Measurements from ENCODE around the gene SNN. TPM values are rescaled to one million over a fixed set of nuclear protein-coding genes. Genes with fewer than 3 reads are reported as not detected.
A peak's percentile ranks its signal among the peaks of the same experiment; 100 is the strongest.

The SNN gene
- total RNA-seq, 2 experiments from 2014 or later: 6.0 to 7.2 TPM

DNA sequence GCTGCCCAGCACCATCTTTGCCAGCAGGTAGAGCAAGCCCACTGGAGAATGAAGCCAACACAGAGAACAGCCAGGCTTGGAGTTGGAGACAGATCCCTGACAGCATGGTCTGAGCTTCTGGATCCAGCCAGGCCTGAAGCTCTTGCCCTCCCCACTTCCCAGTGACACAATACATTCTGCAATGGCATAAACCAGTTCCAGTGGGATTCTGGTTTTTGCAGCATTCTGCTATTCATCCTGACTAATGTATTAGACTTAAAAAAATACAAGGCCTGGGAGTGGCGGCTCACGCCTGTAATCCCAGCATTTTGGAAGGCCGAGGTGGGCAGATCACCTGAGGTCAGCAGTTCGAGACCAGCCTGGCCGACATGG is 41.0 kb upstream of the SNN start:
- Mint-ChIP-seq H3K4me3 (no peak overlapping the region), H3K9me3 (ENCODE audit: low read depth) (no peaks in the 10 kb centered on the region), H3K36me3 (ENCODE audit: low read depth) (no peaks in the 10 kb centered on the region), H3K27me3 (no peaks in the 10 kb centered on the region), H3K27ac (no peak overlapping the region), H3K4me1 (peaks cover 48% of the 10 kb centered on the region)
- no peak for ATAC-seq
- intact Hi-C loops (cut with DNase I, micrococcal nuclease): no loop called here
- CTCF ChIA-PET: interaction anchor here (0.5 kb wide), 1 partner anchor 46 kb away, joined by 4 read pairs; no protein-coding TSS in a partner anchor
- POLR2A ChIA-PET: no interaction called here
- no peak for DNase-seq

DNA sequence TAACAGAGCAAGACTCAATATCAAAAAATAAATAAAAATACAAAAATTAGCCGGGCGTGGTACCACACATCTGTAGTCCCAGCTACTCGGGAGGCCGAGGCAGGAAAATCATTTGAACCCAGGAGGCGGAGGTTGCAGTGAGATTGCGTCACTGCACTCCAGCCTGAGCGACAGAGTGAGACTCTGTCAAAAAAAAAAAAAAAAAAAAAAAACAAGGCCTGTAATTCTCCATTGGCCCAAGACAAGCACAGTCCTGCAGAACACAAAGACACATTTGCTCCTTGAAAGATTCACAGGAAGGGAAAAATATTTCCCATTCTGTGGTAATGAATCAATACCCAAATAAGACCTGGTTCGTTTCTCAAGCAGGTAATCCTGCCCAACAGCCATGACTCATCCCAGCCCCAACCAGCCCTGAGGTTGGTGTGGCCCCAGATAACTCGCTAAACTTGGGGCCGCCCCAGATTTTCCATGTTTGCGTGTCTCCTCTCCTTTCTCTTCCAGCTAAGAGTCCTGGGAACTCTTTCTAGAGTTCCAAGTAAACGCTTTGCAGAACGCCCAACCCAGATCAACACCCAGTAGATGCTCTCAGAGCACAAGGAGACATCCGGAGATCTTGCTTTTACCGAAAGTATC is 40.3 kb upstream of the SNN start:
- Mint-ChIP-seq H3K36me3 (ENCODE audit: low read depth) (no peaks in the 10 kb centered on the region), H3K27me3 (no peaks in the 10 kb centered on the region), H3K9me3 (ENCODE audit: low read depth) (no peaks in the 10 kb centered on the region), H3K27ac (no peak overlapping the region), H3K4me1 (peaks cover 44% of the 10 kb centered on the region), H3K4me3 (no peak overlapping the region)
- DNase-seq: no peak
- ATAC-seq: peak; percentile 27
- CTCF ChIA-PET: interaction anchor here (0.5 to 0.6 kb wide), 2 partner anchors 46 to 262 kb away, joined by 3 to 4 read pairs; no protein-coding TSS in a partner anchor
- intact Hi-C loops (cut with DNase I, micrococcal nuclease): no loop called here
- POLR2A ChIA-PET: interaction anchor here (0.5 kb wide), 1 partner anchor 15 kb away, joined by 6 read pairs; no protein-coding TSS in a partner anchor

DNA sequence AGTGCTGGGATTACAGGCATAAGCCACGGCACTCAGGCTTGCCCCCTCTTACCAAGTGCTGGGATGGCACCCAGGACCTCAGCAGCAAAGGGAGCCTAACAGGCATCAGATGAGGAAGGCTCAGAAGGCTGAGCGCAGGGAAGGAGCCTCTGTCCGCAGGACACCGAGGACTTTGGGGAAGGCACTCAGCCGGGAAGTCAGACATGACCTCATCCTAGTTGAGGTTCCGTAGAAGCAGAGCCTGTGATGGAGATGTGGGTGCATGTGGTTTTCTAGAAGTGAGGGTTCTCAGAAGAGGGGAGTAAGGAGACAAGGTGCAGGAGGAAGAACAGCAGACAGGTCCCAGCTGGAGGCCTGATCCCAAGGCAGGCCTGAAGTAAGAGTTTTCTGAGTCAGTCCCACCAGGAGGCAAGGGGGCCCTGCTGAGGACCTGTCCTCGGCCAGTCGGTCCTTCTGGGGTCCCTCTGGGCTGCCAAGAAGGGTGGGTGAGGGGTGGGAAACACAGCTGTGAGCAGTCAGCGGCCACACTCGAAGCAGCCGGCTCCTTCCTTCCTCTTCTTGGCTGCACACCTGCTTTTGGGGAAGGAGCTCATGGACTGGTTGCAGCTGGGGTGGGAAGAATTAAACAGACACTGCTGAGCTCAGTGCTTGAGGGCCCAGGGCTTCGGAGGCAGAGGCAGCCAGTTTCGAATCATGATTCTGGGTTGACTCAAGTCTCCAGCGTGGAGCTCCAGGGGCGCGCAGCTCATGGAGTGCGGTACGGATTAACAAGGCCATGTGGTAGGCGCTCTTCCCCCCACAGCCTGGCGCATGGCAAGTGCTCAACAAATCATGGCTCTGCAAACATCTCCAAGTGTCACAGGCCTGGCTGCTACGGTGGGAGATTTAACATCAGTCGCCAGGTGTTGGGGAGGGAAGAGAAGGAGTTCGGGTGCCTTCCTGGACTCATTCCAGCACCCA is 38.9 kb upstream of the SNN start:
- peak overlapping the region; percentile 4 for H3K27ac Mint-ChIP-seq

DNA sequence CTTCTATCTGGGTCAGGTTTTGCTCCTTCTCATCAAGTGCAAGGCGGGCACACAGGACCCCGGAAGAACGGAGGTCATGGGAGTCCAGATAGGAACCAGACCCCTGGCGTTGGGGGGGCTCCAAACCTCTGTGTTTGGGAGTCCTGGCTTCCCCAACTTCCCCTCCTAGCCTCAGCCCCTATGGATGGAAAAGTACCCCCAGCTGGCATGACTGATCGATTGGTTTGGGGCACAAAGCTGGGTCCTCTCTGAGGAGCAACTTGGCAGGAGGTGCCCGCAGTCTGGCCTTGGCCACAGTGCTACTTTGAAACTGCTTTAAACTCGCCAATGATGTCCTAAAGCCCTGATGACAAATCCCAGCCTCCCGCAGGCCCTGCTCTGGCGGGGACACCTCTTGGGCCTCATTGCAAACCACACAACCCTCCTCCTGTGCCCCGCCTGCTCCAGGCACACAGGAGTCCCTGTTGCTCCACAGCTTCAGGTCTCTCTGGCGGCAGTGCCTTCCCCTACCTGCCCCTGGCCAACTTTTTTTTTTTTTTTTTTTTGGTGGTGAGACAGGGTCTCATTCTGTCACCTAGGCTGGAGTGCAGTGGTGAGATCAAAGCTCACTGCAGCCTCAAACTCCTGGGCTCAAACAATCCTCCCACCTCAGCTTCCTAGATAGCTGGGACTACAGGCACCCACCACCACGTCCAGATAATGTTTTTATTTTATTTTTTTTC is 38.0 kb upstream of the SNN start:
- DNase-seq (no peak), ATAC-seq (no peak)
- Mint-ChIP-seq H3K4me1 (peaks cover 40% of the 10 kb centered on the region), H3K27ac (no peak overlapping the region), H3K36me3 (ENCODE audit: low read depth) (no peaks in the 10 kb centered on the region), H3K4me3 (no peak overlapping the region), H3K27me3 (no peaks in the 10 kb centered on the region), H3K9me3 (ENCODE audit: low read depth) (no peaks in the 10 kb centered on the region)
- ChIA-PET POLR2A (no interaction called here), CTCF (interaction anchor here (0.6 to 1.8 kb wide), 5 partner anchors 10 to 207 kb away, joined by 3 to 6 read pairs (median 3); no protein-coding TSS in a partner anchor)
- intact Hi-C loops (cut with DNase I, micrococcal nuclease): no loop called here

More for the DNA sequence above, 38.9 kb upstream of the SNN start:
- Mint-ChIP-seq H3K9me3 (ENCODE audit: low read depth) (no peaks in the 10 kb centered on the region), H3K4me3 (no peak overlapping the region), H3K4me1 (peaks cover 47% of the 10 kb centered on the region), H3K27me3 (no peaks in the 10 kb centered on the region), H3K36me3 (ENCODE audit: low read depth) (no peaks in the 10 kb centered on the region)
- intact Hi-C loops (cut with DNase I, micrococcal nuclease): no loop called here
- ChIA-PET CTCF (interaction anchor here (0.6 to 0.8 kb wide), 3 partner anchors 114 to 640 kb away, joined by 3 to 5 read pairs (median 4); no protein-coding TSS in a partner anchor), POLR2A (no interaction called here)
- DNase-seq (no peak), ATAC-seq (peak; percentile 37)

DNA sequence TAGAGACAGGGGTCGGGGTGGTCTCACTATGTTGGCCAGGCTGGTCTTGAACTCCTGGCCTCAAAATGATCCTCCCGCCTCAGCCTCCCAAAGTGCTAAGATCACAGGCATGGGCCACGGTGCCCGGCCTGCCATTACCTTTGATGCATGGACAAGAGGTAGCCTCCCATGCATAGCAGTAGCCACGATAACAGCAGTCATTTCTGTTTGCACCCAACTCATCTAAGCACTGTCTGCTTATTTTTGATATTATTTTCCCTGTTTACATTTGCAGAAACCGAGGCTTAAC is 37.5 kb upstream of the SNN start:
- POLR2A ChIA-PET: no interaction called here
- H3K36me3 Mint-ChIP-seq (ENCODE audit: low read depth): no peaks in the 10 kb centered on the region
- peaks cover 36% of the 10 kb centered on the region for H3K4me1 Mint-ChIP-seq
- H3K4me3 Mint-ChIP-seq: no peak overlapping the region
- no peak for ATAC-seq
- H3K27me3 Mint-ChIP-seq: no peaks in the 10 kb centered on the region
- CTCF ChIA-PET: interaction anchor here (0.8 to 1.8 kb wide), 4 partner anchors 9 to 206 kb away, joined by 3 to 6 read pairs (median 4); no protein-coding TSS in a partner anchor
- H3K9me3 Mint-ChIP-seq (ENCODE audit: low read depth): no peaks in the 10 kb centered on the region
- no peak for DNase-seq
- intact Hi-C loops (cut with DNase I, micrococcal nuclease): no loop called here
- H3K27ac Mint-ChIP-seq: no peak overlapping the region

DNA sequence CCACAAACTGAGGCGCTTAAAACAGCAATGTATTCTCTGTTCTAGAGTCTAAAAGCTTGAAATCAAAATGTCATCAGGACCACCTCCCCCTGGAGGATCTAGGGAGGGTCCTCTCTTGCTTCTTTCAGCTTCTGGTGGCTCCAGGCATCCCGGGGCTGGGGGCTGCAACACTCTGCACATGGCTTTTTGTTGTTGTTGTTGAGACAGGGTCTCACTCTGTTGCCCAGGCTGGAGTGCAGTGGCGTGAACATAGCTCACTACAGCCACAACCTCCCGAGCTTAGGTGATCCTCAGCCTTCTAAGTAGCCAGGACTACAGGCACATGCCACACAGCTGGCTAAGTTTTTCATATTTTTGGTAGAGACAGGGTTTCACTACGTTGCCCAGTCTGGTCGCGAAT is 37.0 kb upstream of the SNN start:
- no peaks in the 10 kb centered on the region for H3K27me3 Mint-ChIP-seq
- no peaks in the 10 kb centered on the region for H3K9me3 Mint-ChIP-seq (ENCODE audit: low read depth)
- no peak for ATAC-seq
- DNase-seq: no peak
- H3K27ac Mint-ChIP-seq: no peak overlapping the region
- H3K36me3 Mint-ChIP-seq (ENCODE audit: low read depth): no peaks in the 10 kb centered on the region
- POLR2A ChIA-PET: no interaction called here
- CTCF ChIA-PET: interaction anchor here (1.1 to 1.8 kb wide), 3 partner anchors 9 to 101 kb away, joined by 3 to 6 read pairs (median 3); no protein-coding TSS in a partner anchor
- intact Hi-C loops (cut with DNase I, micrococcal nuclease): no loop called here
- H3K4me3 Mint-ChIP-seq: no peak overlapping the region
- peaks cover 34% of the 10 kb centered on the region for H3K4me1 Mint-ChIP-seq

DNA sequence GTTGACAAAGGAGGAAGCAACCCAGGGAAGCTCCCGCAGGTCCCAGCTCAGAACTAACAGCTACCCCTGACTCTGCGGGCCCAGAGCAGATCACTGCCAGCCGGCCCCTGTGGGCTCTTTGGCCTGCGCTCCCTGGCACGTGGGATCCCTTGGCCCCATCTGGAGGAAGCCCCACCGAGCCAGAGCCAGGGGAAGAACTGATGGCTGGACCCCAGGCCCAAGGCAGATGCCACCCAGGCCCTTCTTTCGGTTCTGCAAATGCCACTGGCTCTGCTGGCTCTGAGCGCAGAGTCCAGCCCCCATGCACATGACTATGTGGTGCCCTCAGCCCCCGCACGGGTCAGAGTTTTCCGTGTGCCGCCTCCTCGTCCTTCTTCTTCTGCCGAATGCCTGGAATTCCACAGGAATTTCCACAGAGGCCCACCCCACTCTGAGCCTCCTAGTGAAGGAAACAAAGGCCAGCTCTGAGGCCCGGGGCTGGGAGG is 35.8 kb upstream of the SNN start:
- CTCF ChIA-PET: no interaction called here
- no peak for DNase-seq
- no peak overlapping the region for H3K27ac Mint-ChIP-seq
- ATAC-seq: no peak
- POLR2A ChIA-PET: interaction anchor here (0.6 kb wide), 1 partner anchor 380 kb away, joined by 3 read pairs; no protein-coding TSS in a partner anchor
- H3K9me3 Mint-ChIP-seq (ENCODE audit: low read depth): no peaks in the 10 kb centered on the region
- no peaks in the 10 kb centered on the region for H3K27me3 Mint-ChIP-seq
- H3K4me1 Mint-ChIP-seq: peaks cover 34% of the 10 kb centered on the region
- intact Hi-C loops (cut with DNase I, micrococcal nuclease): no loop called here
- no peaks in the 10 kb centered on the region for H3K36me3 Mint-ChIP-seq (ENCODE audit: low read depth)
- no peak overlapping the region for H3K4me3 Mint-ChIP-seq

DNA sequence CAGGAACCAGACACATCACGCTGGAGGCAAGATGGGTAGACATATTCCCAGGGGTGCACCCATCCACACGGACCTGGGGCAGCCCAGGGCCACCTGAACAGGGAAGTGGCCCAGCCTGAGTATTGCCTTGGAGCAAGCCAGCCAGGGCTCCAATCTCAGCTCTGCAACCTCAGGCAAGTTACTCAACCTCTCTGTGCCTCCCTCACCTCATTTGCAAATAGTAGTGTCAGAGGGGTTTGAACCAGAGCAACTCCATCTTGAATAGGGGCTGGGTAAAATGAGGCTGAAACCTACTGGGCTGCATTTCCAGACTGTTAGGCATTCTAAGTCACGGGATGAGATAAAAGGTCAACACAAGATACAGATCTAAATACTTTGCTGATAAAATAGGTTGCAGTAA is 35.1 kb upstream of the SNN start:
- H3K4me3 Mint-ChIP-seq: no peak overlapping the region
- no peak for DNase-seq
- H3K9me3 Mint-ChIP-seq (ENCODE audit: low read depth): no peaks in the 10 kb centered on the region
- CTCF ChIA-PET: no interaction called here
- H3K27ac Mint-ChIP-seq: no peak overlapping the region
- H3K4me1 Mint-ChIP-seq: peaks cover 31% of the 10 kb centered on the region
- POLR2A ChIA-PET: no interaction called here
- no peak for ATAC-seq
- no peaks in the 10 kb centered on the region for H3K36me3 Mint-ChIP-seq (ENCODE audit: low read depth)
- H3K27me3 Mint-ChIP-seq: no peaks in the 10 kb centered on the region
- intact Hi-C loops (cut with DNase I, micrococcal nuclease): no loop called here

DNA sequence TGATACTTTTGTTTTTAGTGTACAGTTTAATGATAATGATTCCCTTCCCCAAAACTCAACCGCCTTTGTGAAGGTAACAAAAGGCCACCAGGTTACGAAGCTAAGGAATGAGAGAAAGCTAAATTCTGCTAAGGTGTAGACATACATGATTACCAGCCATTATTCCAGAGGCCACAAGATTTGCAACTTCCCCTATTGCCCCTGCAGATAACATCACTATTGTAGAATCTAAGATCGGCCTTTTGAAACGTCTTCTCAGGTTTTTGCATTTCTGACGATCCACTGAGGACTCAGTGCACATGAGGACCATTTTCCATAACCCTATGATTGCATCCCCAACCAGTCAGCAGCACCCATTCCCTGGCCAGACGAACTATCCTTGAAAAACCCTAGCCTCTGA is 33.9 kb upstream of the SNN start:
- Mint-ChIP-seq H3K4me3 (no peak overlapping the region), H3K27ac (no peak overlapping the region), H3K9me3 (ENCODE audit: low read depth) (no peaks in the 10 kb centered on the region), H3K4me1 (peaks cover 24% of the 10 kb centered on the region), H3K27me3 (no peaks in the 10 kb centered on the region), H3K36me3 (ENCODE audit: low read depth) (no peaks in the 10 kb centered on the region)
- ATAC-seq: no peak
- DNase-seq: no peak
- POLR2A ChIA-PET: no interaction called here
- CTCF ChIA-PET: interaction anchor here (0.6 to 0.8 kb wide), 3 partner anchors 56 to 81 kb away, joined by 3 read pairs; no protein-coding TSS in a partner anchor
- intact Hi-C loops (cut with DNase I, micrococcal nuclease): no loop called here

DNA sequence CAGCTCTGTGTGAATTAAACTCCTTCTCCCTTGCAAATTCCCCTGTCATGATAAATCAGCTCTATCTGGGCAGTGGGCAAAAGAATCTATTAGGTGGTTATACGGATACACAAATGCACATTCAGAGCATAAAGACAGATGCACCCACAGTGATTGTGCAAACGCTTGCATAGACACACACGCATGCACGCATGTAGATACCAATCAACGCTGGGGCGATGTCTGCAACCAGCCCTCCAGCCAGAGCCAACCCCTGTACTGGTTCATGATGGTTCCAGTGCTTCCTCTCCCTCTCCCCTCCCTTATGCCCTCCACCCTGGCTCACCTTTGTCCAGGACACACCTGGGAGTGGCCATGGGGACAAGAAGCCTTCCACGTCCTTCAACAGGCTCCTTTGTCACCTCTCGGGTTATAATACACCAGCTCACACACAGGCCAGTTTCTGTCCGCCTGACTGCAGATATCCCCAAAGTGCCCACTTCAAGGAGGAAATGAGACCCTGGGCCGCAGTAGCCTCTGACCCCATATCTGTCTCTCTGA is 33.1 kb upstream of the SNN start:
- ChIA-PET CTCF (interaction anchor here (0.6 kb wide), 1 partner anchor 488 kb away, joined by 3 read pairs; no protein-coding TSS in a partner anchor), POLR2A (no interaction called here)
- H3K4me3 Mint-ChIP-seq: no peak overlapping the region
- H3K9me3 Mint-ChIP-seq (ENCODE audit: low read depth): no peaks in the 10 kb centered on the region
- no peak overlapping the region for H3K27ac Mint-ChIP-seq
- H3K27me3 Mint-ChIP-seq: no peaks in the 10 kb centered on the region
- DNase-seq (no peak), ATAC-seq (no peak)
- H3K4me1 Mint-ChIP-seq: peaks cover 17% of the 10 kb centered on the region
- intact Hi-C loops (cut with DNase I, micrococcal nuclease): no loop called here
- no peaks in the 10 kb centered on the region for H3K36me3 Mint-ChIP-seq (ENCODE audit: low read depth)

DNA sequence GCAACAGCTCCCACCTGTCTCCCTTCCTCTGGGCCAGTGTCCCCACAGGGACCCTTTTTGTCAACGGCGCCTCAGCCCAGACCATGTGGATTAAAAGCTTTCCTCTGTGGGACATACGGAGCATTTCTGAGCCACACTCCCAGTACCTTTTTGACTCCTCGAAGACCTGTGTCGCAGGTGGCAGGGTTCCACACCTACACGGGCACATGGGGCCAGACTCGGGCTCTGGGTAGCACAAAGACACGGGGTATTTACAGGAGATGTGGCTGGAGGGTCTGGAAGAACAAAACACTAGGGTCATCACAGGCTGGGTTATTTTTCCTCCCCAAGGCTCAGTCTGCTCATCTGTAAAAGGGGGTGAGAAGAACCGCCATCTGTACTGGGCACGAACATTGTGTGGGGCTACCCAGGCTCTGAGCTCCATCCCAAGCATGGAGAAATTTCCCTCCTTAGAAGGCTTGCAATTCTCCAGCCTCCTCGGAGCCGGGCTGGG is 32.5 kb upstream of the SNN start:
- Mint-ChIP-seq H3K4me3 (no peak overlapping the region), H3K36me3 (ENCODE audit: low read depth) (no peaks in the 10 kb centered on the region), H3K27ac (no peak overlapping the region), H3K4me1 (peaks cover 15% of the 10 kb centered on the region), H3K9me3 (ENCODE audit: low read depth) (no peaks in the 10 kb centered on the region), H3K27me3 (no peaks in the 10 kb centered on the region)
- intact Hi-C loops (cut with DNase I, micrococcal nuclease): no loop called here
- ATAC-seq: no peak
- ChIA-PET CTCF (interaction anchor here (0.6 to 0.9 kb wide), 2 partner anchors 104 to 488 kb away, joined by 3 to 5 read pairs; no protein-coding TSS in a partner anchor), POLR2A (interaction anchor here (0.6 kb wide), 1 partner anchor 29 kb away, joined by 4 read pairs; no protein-coding TSS in a partner anchor)
- DNase-seq: no peak

Measured in activated CD4-positive, alpha-beta T cell treated with anti-CD3 and anti-CD28 coated beads for 36 hours (primary cell).